Neural cell (in vitro differentiated cells): ENCODE data around the gene RILP.

Experiments used
- EP300 ChIP-seq: fragments of 450-650 bp; conservative IDR thresholded peaks from 2 replicates; pipeline ENCODE4 v1.6.1; 2014; ENCODE audit warnings: antibody characterized with exemption, mild to moderate bottlenecking, moderate library complexity; ENCODE audit not compliant: poor library complexity, severe bottlenecking
- EZH2 ChIP-seq: fragments of 200-600, 300-800 bp; shearing (Covaris generic), sonication (generic); IDR thresholded peaks from 2 replicates; pipeline ENCODE4 v1.6.1; 2014; ENCODE audit warnings: antibody characterized with exemption, low read length, borderline replicate concordance, mild to moderate bottlenecking; ENCODE audit not compliant: insufficient read depth, poor library complexity, severe bottlenecking
- MXI1 ChIP-seq: fragments of 450-650 bp; conservative IDR thresholded peaks from 2 replicates; pipeline ENCODE4 v1.6.1; 2014; ENCODE audit warnings: antibody characterized with exemption, mild to moderate bottlenecking; ENCODE audit not compliant: poor library complexity, severe bottlenecking
- POLR2AphosphoS5 ChIP-seq: IDR thresholded peaks from 2 replicates; pipeline ENCODE4 v1.6.1; 2012
- RAD21 ChIP-seq: fragments of 450-650 bp; conservative IDR thresholded peaks from 2 replicates; pipeline ENCODE4 v1.6.1; 2014; ENCODE audit warnings: antibody characterized with exemption, mild to moderate bottlenecking, moderate library complexity
- SMC3 ChIP-seq: fragments of 450-650 bp; conservative IDR thresholded peaks from 2 replicates; pipeline ENCODE4 v1.6.1; 2014; ENCODE audit warnings: antibody characterized with exemption, mild to moderate bottlenecking, moderate library complexity; ENCODE audit not compliant: poor library complexity
- TAF1 ChIP-seq: IDR thresholded peaks from 2 replicates; pipeline ENCODE4 v1.6.1; 2012; ENCODE audit warnings: low read depth
- TF ChIP-seq, protein P1 (sequence below): fragments of 450-650 bp; IDR thresholded peaks from 2 replicates; pipeline ENCODE4 v1.5.1; 2014; ENCODE audit warnings: antibody characterized with exemption, mild to moderate bottlenecking, moderate library complexity; ENCODE audit not compliant: poor library complexity, severe bottlenecking

DNA sequence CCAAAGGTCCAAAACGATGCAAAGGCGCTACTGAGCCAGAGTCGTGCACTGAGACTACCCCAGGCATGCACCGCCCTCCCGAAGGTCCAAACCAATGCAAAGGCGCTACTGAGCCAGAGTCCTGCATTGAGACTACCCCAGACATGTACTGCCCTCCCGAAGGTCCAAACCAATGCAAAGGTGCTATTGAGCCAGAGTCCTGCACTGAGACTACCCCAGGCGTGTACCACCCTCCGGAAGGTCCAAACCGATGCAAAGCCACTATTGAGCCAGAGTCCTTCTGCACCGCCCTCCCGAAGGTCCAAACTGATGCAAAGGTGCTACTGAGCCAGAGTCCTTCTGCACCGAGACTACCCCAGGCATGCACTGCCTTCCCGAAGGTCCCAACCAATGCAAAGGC, 48.1 kb downstream of the RILP start:
- TF ChIP-seq POLR2AphosphoS5 (no peak), MXI1 (no peak), EZH2 (no peak), EP300 (no peak), SMC3 (no peak), TAF1 (no peak), RAD21 (no peak)
- TF ChIP-seq, protein P1, sequence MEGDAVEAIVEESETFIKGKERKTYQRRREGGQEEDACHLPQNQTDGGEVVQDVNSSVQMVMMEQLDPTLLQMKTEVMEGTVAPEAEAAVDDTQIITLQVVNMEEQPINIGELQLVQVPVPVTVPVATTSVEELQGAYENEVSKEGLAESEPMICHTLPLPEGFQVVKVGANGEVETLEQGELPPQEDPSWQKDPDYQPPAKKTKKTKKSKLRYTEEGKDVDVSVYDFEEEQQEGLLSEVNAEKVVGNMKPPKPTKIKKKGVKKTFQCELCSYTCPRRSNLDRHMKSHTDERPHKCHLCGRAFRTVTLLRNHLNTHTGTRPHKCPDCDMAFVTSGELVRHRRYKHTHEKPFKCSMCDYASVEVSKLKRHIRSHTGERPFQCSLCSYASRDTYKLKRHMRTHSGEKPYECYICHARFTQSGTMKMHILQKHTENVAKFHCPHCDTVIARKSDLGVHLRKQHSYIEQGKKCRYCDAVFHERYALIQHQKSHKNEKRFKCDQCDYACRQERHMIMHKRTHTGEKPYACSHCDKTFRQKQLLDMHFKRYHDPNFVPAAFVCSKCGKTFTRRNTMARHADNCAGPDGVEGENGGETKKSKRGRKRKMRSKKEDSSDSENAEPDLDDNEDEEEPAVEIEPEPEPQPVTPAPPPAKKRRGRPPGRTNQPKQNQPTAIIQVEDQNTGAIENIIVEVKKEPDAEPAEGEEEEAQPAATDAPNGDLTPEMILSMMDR = no peak
